HG03469 (cell line): ENCODE results near the gene PTPRM.

ENCODE experiments used
- ATAC-seq: cut with Tn5 transposase; IDR thresholded peaks from one replicate; pipeline ENCODE4 v1.9.1; 2021; ENCODE audit warnings: mild to moderate bottlenecking, moderate library complexity, moderate number of reproducible peaks; ENCODE audit not compliant: unreplicated experiment

Gene PTPRM

DNA sequence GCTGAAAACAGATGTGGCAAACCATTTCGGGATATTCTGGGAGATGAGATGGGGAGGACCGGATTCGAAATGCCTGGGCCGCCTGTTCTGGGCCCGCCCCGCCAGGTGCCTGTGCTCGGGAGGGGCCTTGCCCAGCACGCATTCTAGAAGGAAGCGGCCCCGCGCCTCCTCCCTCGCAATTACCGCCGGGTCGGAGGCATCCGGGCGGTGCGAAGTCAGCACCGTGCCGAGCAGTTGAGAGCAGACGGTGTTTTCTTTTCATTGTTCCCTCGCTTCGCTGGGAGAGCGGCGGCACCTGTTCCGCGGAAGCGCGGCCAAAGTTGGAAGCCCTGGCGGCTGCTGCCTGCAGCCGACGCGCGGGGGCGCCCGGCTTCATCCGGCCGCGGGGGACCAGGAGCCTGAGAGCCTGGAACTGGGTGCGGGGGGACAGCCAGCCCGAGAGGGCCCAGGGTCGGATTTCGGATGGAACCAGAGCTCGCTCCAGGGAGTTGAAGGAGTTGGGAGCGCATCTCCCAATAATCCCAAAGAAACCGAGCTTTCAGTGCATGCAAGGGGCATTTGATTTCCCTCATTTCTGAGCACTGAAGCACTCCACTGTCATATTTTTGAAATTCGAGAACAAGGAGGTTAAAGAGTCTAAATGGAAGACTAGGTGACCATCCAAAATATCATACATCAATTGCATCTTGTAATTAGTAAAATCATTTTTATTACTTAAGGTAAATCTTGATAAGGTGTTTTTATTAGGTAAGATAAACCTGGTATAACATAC, 800.3 kb downstream of the PTPRM start:
- ATAC-seq = peak; percentile 60

GRCh38 chr18:8368512-8369217, 801.5 kb downstream of the PTPRM start:
- ATAC-seq = no peak

DNA sequence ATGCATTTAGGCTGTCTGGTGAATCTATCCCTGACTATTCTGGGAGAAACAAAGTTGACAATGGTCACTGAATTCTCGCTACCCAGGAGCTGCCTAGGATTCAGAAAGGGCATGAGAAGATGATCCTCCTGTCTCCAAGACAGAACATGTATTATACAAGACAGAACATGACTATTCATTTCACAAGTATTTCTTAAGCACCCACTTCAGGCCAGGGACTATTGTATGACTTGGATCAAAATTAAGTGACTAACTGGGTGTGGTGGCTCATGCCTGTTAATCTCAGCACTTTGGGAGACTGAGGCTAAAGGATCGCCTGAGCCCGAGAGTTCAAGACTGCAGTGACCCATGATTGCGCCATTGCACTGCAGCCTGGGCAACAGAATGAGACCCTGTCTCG, 806.4 kb downstream of the PTPRM start:
- ATAC-seq = no peak

GRCh38 chr18:8374676-8375075, 807.6 kb downstream of the PTPRM start:
- no peak for ATAC-seq

DNA sequence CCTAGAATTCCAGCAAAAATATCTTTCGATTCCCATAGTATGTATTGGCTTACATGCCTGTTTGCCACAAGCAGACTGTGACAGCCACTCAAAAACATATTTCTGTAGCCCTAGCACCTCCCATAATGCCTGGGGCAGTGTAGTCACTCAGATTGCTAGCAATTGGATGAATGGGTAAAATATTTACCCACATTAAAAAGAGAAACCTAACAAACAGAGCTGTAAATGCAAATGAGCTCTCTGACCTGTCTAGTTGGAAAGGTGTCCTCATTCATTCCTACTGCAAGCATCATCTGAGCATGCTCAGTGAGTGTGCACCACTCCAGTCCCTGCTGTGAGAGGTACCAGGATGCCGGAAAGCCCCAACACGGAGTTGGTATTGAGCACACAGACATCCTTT, 808.1 kb downstream of the PTPRM start:
- ATAC-seq = no peak

- ATAC-seq = no peak
Measured at GRCh38 chr18:8376113-8376512, 809.0 kb downstream of the PTPRM start.

GRCh38 chr18:8379187-8379941, 812.2 kb downstream of the PTPRM start:
- ATAC-seq = no peak

- no peak for ATAC-seq
Measured at GRCh38 chr18:8380006-8380405, 812.9 kb downstream of the PTPRM start.

DNA sequence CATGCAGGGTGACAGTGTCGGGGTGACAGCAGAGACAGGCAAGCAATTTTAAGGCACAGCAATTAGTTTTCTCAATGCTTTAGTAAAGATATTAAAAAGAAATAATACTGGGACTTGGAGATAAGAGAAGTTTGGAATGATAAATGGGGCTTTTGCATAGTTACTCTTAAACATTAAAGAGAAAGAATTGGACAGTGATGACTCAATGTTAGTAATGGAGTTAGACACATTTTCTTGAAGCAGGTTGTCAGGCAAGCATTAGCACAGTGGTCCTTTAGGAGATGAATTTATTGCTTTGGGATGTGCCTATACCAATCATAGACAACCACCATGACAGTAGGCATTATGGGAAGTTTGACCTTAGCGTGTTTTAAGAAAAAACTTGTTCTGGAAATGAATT, 813.8 kb downstream of the PTPRM start:
- no peak for ATAC-seq

- ATAC-seq = no peak
Measured at GRCh38 chr18:8381821-8382459, 814.8 kb downstream of the PTPRM start.

- ATAC-seq = no peak
Measured at GRCh38 chr18:8385400-8385799, 818.3 kb downstream of the PTPRM start.

- no peak for ATAC-seq
Measured at GRCh38 chr18:8386669-8387380, 819.7 kb downstream of the PTPRM start.

- ATAC-seq = no peak
Measured at GRCh38 chr18:8389391-8390340, 822.5 kb downstream of the PTPRM start.

- no peak for ATAC-seq
Measured at GRCh38 chr18:8391068-8391467, 824.0 kb downstream of the PTPRM start.

DNA sequence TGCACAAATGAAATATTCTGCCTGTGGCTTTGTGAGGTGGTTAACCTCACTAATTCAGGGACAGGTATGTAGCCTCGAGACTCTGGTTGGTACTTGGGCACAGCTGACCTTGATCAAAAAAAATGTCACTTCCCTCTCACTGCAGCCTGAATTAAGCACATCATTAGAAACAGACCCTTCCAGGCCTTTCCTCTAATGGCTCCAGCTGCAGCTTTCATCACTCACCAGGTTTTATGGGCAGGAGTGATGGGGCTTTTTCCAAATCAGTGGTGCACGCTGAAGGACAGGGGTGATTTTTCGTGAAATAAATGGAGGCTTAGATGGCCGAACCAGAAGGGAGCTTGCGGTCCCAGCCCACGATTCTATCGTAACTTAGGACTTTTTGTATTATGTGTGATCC, 829.1 kb downstream of the PTPRM start:
- ATAC-seq = no peak

DNA sequence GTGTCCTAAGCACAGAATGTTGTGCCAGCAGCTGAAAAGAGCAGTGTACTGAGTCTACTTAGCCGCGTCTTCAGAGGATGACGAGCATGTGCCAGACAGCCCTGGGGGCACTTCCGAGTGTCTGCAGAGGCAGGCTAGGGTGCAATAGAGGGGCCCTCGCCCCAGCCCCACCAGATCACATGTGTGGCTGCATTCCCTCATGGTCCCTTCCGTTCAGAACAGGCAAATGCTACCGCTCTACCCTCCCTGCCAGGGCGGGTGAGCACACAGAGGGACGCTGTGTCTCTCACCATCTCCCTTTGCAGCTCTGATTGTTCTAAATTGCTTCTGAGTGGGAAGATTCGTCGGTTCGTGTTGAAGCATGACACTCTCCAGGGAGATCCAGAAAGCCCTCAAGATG, 829.9 kb downstream of the PTPRM start:
- no peak for ATAC-seq

DNA sequence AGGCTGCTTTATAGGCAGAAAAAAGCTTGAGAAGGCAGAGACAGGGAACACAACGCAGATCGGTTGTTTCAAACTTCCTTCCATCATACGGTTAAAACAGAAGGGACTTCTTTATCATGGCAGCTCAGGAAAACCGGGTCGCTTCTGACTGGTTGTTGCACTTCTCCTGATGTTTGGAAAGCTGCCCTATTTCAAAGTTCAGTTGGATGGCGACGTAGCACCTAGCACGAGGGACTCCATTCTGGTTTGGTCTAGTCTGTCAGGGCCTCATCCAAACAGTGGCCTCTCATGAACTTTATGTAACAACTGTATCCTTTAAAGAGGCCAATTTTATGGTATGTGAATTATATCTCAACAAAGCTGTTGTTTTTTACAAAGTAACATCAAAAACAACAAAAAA, 832.0 kb downstream of the PTPRM start:
- no peak for ATAC-seq

DNA sequence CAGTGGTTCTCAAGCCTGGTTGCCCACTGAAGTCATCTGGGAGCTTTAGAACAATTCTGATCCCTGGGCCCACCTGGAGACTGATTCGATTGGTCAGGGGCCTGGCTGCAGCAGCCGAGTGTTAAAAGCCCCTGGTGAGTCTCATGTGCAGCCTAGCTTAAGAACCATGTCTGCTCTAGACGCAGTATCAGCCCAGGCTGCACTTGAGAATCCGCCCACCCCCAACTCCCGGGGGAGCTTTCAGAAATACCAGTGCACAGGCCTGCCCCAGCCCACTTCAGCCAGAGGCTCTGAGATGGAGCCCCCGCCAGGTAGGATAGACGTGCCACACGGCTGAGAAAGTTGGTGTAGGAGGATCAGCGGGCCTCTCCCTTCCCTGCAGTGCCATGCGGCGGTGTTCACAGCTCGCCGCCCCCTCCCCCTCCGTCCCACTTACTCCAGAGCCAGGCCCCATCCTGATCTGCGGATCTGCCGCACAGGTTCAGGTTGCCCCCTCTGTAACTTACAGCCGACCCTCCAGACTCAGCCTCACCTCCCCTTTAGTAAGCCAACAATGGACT, 833.2 kb downstream of the PTPRM start:
- no peak for ATAC-seq

DNA sequence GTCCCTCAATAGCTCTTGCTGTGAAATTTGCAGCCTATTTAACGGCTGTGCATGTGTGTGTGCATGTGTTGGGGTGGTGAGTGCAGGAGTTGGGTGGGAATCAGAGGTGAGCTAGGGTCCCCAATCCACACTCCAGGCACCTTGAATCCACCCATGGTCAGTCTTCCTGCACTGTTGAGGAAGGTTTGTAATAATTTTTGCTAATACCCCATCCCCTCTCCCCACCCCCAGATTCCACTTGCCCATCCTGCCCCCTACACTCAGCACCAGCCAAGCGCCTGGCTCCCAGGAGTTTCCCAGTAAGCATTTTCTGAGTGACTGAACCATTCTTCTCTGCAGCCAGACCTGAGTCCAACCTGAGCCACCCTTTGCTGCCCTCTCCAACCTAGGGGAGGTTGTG, 833.7 kb downstream of the PTPRM start:
- ATAC-seq = no peak
